H9 (cell line): ENCODE data around the gene OMG. TPM values are rescaled to one million over a fixed set of nuclear protein-coding genes. Genes with fewer than 3 reads are reported as not detected.

Experiments
- DNase-seq: peaks from one replicate; pipeline ENCODE4 v3.0.0-alpha.2; 2017
- H2AFZ ChIP-seq: one replicate; pipeline ENCODE4 v1.6.1; 2013; ENCODE audit warnings: mild to moderate bottlenecking, low read length, control low read depth, moderate library complexity
- H2AK5ac ChIP-seq: 2 replicates; pipeline ENCODE4 v1.6.1; 2013; ENCODE audit warnings: low read length, control low read depth, mixed read lengths; ENCODE audit not compliant: insufficient read length
- H2BK120ac ChIP-seq: one replicate; pipeline ENCODE4 v1.6.1; 2013; ENCODE audit warnings: low read depth, mild to moderate bottlenecking, low read length, control low read depth, inconsistent platforms; ENCODE audit not compliant: poor library complexity, severe bottlenecking
- H2BK12ac ChIP-seq: 2 replicates; pipeline ENCODE4 v1.6.1; 2013; ENCODE audit warnings: low read length, control low read depth, mixed read lengths, low read depth; ENCODE audit not compliant: insufficient read length
- H2BK15ac ChIP-seq: 2 replicates; pipeline ENCODE4 v1.6.1; 2013; ENCODE audit warnings: low read depth, low read length, control low read depth
- H2BK20ac ChIP-seq: one replicate; pipeline ENCODE4 v1.6.1; 2013; ENCODE audit warnings: low read depth, mild to moderate bottlenecking, low read length, control low read depth, inconsistent platforms; ENCODE audit not compliant: poor library complexity, severe bottlenecking
- H2BK5ac ChIP-seq: 2 replicates; pipeline ENCODE4 v1.6.1; 2013; ENCODE audit warnings: low read length, control low read depth, mixed read lengths; ENCODE audit not compliant: insufficient read length
- H3K14ac ChIP-seq: 2 replicates; pipeline ENCODE4 v1.6.1; 2013; ENCODE audit warnings: low read length, control low read depth; ENCODE audit not compliant: insufficient read depth
- H3K18ac ChIP-seq: 2 replicates; pipeline ENCODE4 v1.6.1; 2013; ENCODE audit warnings: low read depth, mild to moderate bottlenecking, mixed read lengths, low read length, control low read depth; ENCODE audit not compliant: insufficient read length
- H3K23ac ChIP-seq: 2 replicates; pipeline ENCODE4 v1.6.1; 2013; ENCODE audit warnings: low read length, control low read depth, mixed read lengths, low read depth; ENCODE audit not compliant: insufficient read length
- H3K23me2 ChIP-seq: 2 replicates; pipeline ENCODE4 v1.6.1; 2013; ENCODE audit warnings: low read depth, mild to moderate bottlenecking, mixed read lengths, low read length, control low read depth; ENCODE audit not compliant: insufficient read length, poor library complexity, severe bottlenecking
- H3K27ac ChIP-seq: 2 replicates; pipeline ENCODE4 v1.5.1; 2013; ENCODE audit warnings: low read length, control low read depth, mixed read lengths, low read depth; ENCODE audit not compliant: insufficient read length
- H3K27me3 ChIP-seq: 2 replicates; pipeline ENCODE4 v1.6.1; 2013; ENCODE audit warnings: low read length, control low read depth, inconsistent platforms; ENCODE audit not compliant: insufficient read depth
- H3K4ac ChIP-seq: 2 replicates; pipeline ENCODE4 v1.6.1; 2013; ENCODE audit warnings: low read depth, mild to moderate bottlenecking, control low read depth, inconsistent platforms, low read length, moderate library complexity
- H3K4me1 ChIP-seq: 2 replicates; pipeline ENCODE4 v1.6.1; 2013; ENCODE audit warnings: low read length, control low read depth, inconsistent platforms; ENCODE audit not compliant: insufficient read depth
- H3K4me2 ChIP-seq: 2 replicates; pipeline ENCODE4 v1.6.1; 2013; ENCODE audit warnings: low read length, control low read depth, mixed read lengths; ENCODE audit not compliant: insufficient read length, insufficient read depth
- H3K56ac ChIP-seq: 2 replicates; pipeline ENCODE4 v1.6.1; 2013; ENCODE audit warnings: low read depth, mild to moderate bottlenecking, mixed read lengths, low read length, control low read depth; ENCODE audit not compliant: insufficient read length
- H3K79me1 ChIP-seq: 2 replicates; pipeline ENCODE4 v1.6.1; 2013; ENCODE audit warnings: low read depth, mild to moderate bottlenecking, moderate library complexity, low read length, control low read depth, inconsistent platforms; ENCODE audit not compliant: insufficient read depth, poor library complexity, severe bottlenecking
- H3K79me2 ChIP-seq: 2 replicates; pipeline ENCODE4 v1.6.1; 2013; ENCODE audit warnings: low read length, control low read depth, inconsistent platforms; ENCODE audit not compliant: insufficient read depth
- H3K9ac ChIP-seq: 2 replicates; pipeline ENCODE4 v1.6.1; 2013; ENCODE audit warnings: low read length, control low read depth, mixed read lengths; ENCODE audit not compliant: insufficient read length; ENCODE audit errors: extremely low read depth
- H3K9me3 ChIP-seq: one replicate; pipeline ENCODE4 v1.6.1; 2013; ENCODE audit warnings: low read depth, low read length, inconsistent platforms; ENCODE audit not compliant: control insufficient read depth
- H3T11ph ChIP-seq: one replicate; pipeline ENCODE4 v1.6.1; 2013; ENCODE audit warnings: mild to moderate bottlenecking, low read length, control low read depth, inconsistent platforms
- H4K20me1 ChIP-seq: one replicate; pipeline ENCODE4 v1.6.1; 2013; ENCODE audit not compliant: control insufficient read depth, insufficient read length, insufficient read depth
- H4K5ac ChIP-seq: 2 replicates; pipeline ENCODE4 v1.6.1; 2013; ENCODE audit warnings: low read depth, mild to moderate bottlenecking, mixed read lengths, low read length, control low read depth; ENCODE audit not compliant: insufficient read length
- H4K8ac ChIP-seq: replicated peaks from 2 replicates; pipeline ENCODE4 v1.6.1; 2013; ENCODE audit warnings: low read length, control low read depth, mixed read lengths, low read depth; ENCODE audit not compliant: insufficient read length
- H4K91ac ChIP-seq: 2 replicates; pipeline ENCODE4 v1.6.1; 2013; ENCODE audit warnings: low read depth, mild to moderate bottlenecking, moderate library complexity, mixed read lengths, low read length, control low read depth; ENCODE audit not compliant: insufficient read length
- H3K27ac Mint-ChIP-seq, 3 experiments: 2 replicates in 2 of 3; 3 replicates in 1 of 3; pipeline ENCODE4 v1.8.0; 2020 to 2021; ENCODE audit warnings: mixed read lengths in 3 of 3, mild to moderate bottlenecking in 1 of 3, moderate library complexity in 1 of 3
- H3K27me3 Mint-ChIP-seq: 2 replicates; pipeline ENCODE4 v1.8.0; 2021; ENCODE audit warnings: low read depth, mild to moderate bottlenecking, moderate library complexity, mixed read lengths
- H3K36me3 Mint-ChIP-seq, 3 experiments: 2 replicates in 2 of 3; 3 replicates in 1 of 3; pipeline ENCODE4 v1.8.0; 2020 to 2021; ENCODE audit warnings: low read depth in 3 of 3, mixed read lengths in 3 of 3; ENCODE audit not compliant: insufficient read depth in 1 of 3
- H3K4me1 Mint-ChIP-seq, 2 experiments: 2 replicates each; pipeline ENCODE4 v1.8.0; 2020; ENCODE audit warnings: mixed read lengths in 2 of 2
- H3K4me3 Mint-ChIP-seq, 2 experiments: 2 replicates in 1 of 2; 3 replicates in 1 of 2; pipeline ENCODE4 v1.8.0; 2020 to 2021; ENCODE audit warnings: mild to moderate bottlenecking in 2 of 2, mixed read lengths in 2 of 2, moderate library complexity in 1 of 2
- H3K9me3 Mint-ChIP-seq, 2 experiments: 2 replicates in 1 of 2; 3 replicates in 1 of 2; pipeline ENCODE4 v1.8.0; 2020; ENCODE audit warnings: mild to moderate bottlenecking in 2 of 2, mixed read lengths in 2 of 2, moderate library complexity in 1 of 2
- CTCF ChIP-seq: fragments of 200-600 bp; sonication (generic); conservative IDR thresholded peaks from 3 replicates; pipeline ENCODE4 v1.8.0; 2021; ENCODE audit warnings: antibody characterized with exemption, mild to moderate bottlenecking
- total RNA-seq: library from RNA; stranded (reverse); gene quantifications from 2 replicates; pipeline ENCODE4 v1.2.1, GENCODE V29; 2021

OMG gene
- total RNA-seq, 1 experiment from 2014 or later: not detected

GRCh38 chr17:31328160-31328535 lies 31.1 kb upstream of the OMG start:
- Mint-ChIP-seq H3K27me3 (no peaks in the 10 kb centered on the region), H3K4me3 (no peak overlapping the region)

More at GRCh38 chr17:31328160-31328535, 31.1 kb upstream of the OMG start:
- Histone ChIP-seq H3K18ac (no peak overlapping the region), H3K79me1 (no peaks in the 10 kb centered on the region), H2BK12ac (no peak overlapping the region), H3K14ac (no peak overlapping the region), H3K4me1 (no peaks in the 10 kb centered on the region), H3K27ac (no peak overlapping the region), H4K91ac (no peak overlapping the region), H2BK5ac (no peak overlapping the region), H3K56ac (no peak overlapping the region), H3K23ac (no peak overlapping the region), H4K20me1 (no peaks in the 10 kb centered on the region), H2AFZ (no peak overlapping the region), H2BK120ac (no peak overlapping the region), H3K27me3 (no peaks in the 10 kb centered on the region), H4K5ac (no peak overlapping the region), H3K9me3 (no peaks in the 10 kb centered on the region), H3K79me2 (no peaks in the 10 kb centered on the region), H3K9ac (no peak overlapping the region), H2BK20ac (no peak overlapping the region), H2BK15ac (no peak overlapping the region), H3K23me2 (no peaks in the 10 kb centered on the region), H3T11ph (no peak overlapping the region), H2AK5ac (no peak overlapping the region), H4K8ac (no peak overlapping the region), H3K4me2 (no peak overlapping the region), H3K4ac (no peak overlapping the region)
- Mint-ChIP-seq H3K27ac (no peak overlapping the region), H3K9me3 (no peaks in the 10 kb centered on the region), H3K36me3 (peaks cover 0 to 23% (median 9%) of the 10 kb centered on the region in 3 experiments; a peak in 3 of 7 replicates), H3K4me1 (no peaks in the 10 kb centered on the region)
- no peak for DNase-seq
- TF ChIP-seq CTCF: no peak
